K562 (cell line): ENCODE results near the gene HSPA1B. TPM values are rescaled to one million over a fixed set of nuclear protein-coding genes. Genes with fewer than 3 reads are reported as not detected.

Experiments
- ARNT ChIP-seq, 2 experiments: fragments of 450-650 bp; IDR thresholded peaks; 2 replicates each; pipeline ENCODE4 v1.6.1; 2016; ENCODE audit warnings: mild to moderate bottlenecking in 1 of 2
- CREB3 ChIP-seq: fragments of 450-650 bp; conservative IDR thresholded peaks from 2 replicates; pipeline ENCODE4 v1.6.1; 2016; ENCODE audit warnings: missing genetic modification characterization, low read depth, mild to moderate bottlenecking, missing compliant biosample characterization, moderate library complexity
- FOXM1 ChIP-seq, 2 experiments: fragments of 450-650 bp in 1 of 2; sonication (generic) in 1 of 2; formaldehyde crosslinking in 1 of 2; IDR thresholded peaks; 2 replicates each; pipeline versions ENCODE4 v1.6.1 to v1.9.0; 2017 to 2022; ENCODE audit warnings: low read depth in 2 of 2, mild to moderate bottlenecking in 2 of 2, missing genetic modification reagents in 1 of 2, moderate library complexity in 1 of 2
- GABPB1 ChIP-seq: sonication (generic); formaldehyde crosslinking; IDR thresholded peaks from 2 replicates; pipeline ENCODE4 v1.8.0; 2022; ENCODE audit warnings: mild to moderate bottlenecking, missing genetic modification reagents
- KLF6 ChIP-seq: fragments of 250-450 bp; sonication (Bioruptor Pico); IDR thresholded peaks from 2 replicates; pipeline ENCODE4 v1.4.0; 2020; ENCODE audit warnings: mild to moderate bottlenecking, moderate library complexity, borderline replicate concordance
- MEIS2 ChIP-seq: fragments of 450-650 bp; IDR thresholded peaks from 2 replicates; pipeline ENCODE4 v1.6.1; 2014; ENCODE audit warnings: mild to moderate bottlenecking; ENCODE audit not compliant: partially characterized antibody
- NCOR1 ChIP-seq: fragments of 450-650 bp; IDR thresholded peaks from 2 replicates; pipeline ENCODE4 v1.6.1; 2016; ENCODE audit warnings: mild to moderate bottlenecking, moderate library complexity
- NFYB ChIP-seq: IDR thresholded peaks from 2 replicates; pipeline ENCODE4 v1.6.1; 2011; ENCODE audit warnings: mild to moderate bottlenecking, moderate library complexity; ENCODE audit not compliant: insufficient read length; ENCODE audit errors: extremely low read depth
- NR2C1 ChIP-seq, 2 experiments: fragments of 450-650 bp; IDR thresholded peaks; 2 replicates each; pipeline ENCODE4 v1.6.1; 2017; ENCODE audit warnings: mild to moderate bottlenecking in 2 of 2, antibody characterized with exemption in 1 of 2, inconsistent platforms in 1 of 2, missing compliant biosample characterization in 1 of 2, missing genetic modification characterization in 1 of 2
- PRDM10 ChIP-seq: fragments of 450-650 bp; IDR thresholded peaks from 2 replicates; pipeline ENCODE4 v1.6.1; 2018; ENCODE audit not compliant: partially characterized antibody
- ZNF655 ChIP-seq: fragments of 250-450 bp; sonication (Bioruptor Pico); IDR thresholded peaks from 2 replicates; pipeline ENCODE4 v1.5.0; 2021
- ZNF77 ChIP-seq: fragments of 250-450 bp; sonication (Bioruptor Pico); IDR thresholded peaks from 2 replicates; pipeline ENCODE4 v1.5.0; 2020
- polyA plus RNA-seq, 8 experiments: library from polyadenylated mRNA; depleted of rRNA in 4 of 8; stranded (reverse) in 5 of 8; unstranded in 3 of 8; fragments of >200 nt; fragmentation: Nextera tagmentation in 2 of 8; fragmentation: Illumina TruSeq in 1 of 8; extraction: Ambion mirVana in 2 of 8; extraction: Trizol in 1 of 8; gene quantifications; 2 replicates each; pipeline versions ENCODE4 v1.2.1 to v1.2.3, GENCODE V29; 2011 to 2014; ENCODE audit warnings: inconsistent platforms in 1 of 8, missing spikeins in 1 of 8
- total RNA-seq, 7 experiments: library from RNA; depleted of rRNA in 6 of 7; stranded (reverse); fragments of >200 nt in 6 of 7; fragmentation: Illumina TruSeq in 2 of 7; extraction: Trizol in 2 of 7; gene quantifications; 2 replicates each; pipeline versions ENCODE4 v1.2.1 to v1.2.3, GENCODE V29; 2011 to 2021; ENCODE audit warnings: low replicate concordance in 1 of 7
- TF ChIP-seq, protein P1 (sequence below): fragments of 450-650 bp; formaldehyde crosslinking; IDR thresholded peaks from 2 replicates; pipeline ENCODE4 v1.4.0; 2020; ENCODE audit warnings: mild to moderate bottlenecking, moderate library complexity
- TF ChIP-seq, protein P2 (sequence below): sonication (generic); formaldehyde crosslinking; IDR thresholded peaks from 2 replicates; pipeline ENCODE4 v1.9.0; 2022; ENCODE audit warnings: mild to moderate bottlenecking, missing genetic modification reagents

The HSPA1B gene
- total and polyA plus RNA-seq, 9 of the 15 experiments (the other 6 are each of a cell fraction or from before 2014, with no cell fraction given), result 0.27 to 227 (median 51.2) TPM

- no peak for TF ChIP-seq CREB3
- TF ChIP-seq FOXM1 (IDR thresholded peaks at IDR 0.05; ENCODE audit: low read depth), result no peak
- TF ChIP-seq FOXM1 (CRISPR knock-in tag; IDR thresholded peaks at IDR 0.05; ENCODE audit: low read depth), result peak; percentile 93; the same call in 1 of the 2 replicates
- TF ChIP-seq, protein P1, sequence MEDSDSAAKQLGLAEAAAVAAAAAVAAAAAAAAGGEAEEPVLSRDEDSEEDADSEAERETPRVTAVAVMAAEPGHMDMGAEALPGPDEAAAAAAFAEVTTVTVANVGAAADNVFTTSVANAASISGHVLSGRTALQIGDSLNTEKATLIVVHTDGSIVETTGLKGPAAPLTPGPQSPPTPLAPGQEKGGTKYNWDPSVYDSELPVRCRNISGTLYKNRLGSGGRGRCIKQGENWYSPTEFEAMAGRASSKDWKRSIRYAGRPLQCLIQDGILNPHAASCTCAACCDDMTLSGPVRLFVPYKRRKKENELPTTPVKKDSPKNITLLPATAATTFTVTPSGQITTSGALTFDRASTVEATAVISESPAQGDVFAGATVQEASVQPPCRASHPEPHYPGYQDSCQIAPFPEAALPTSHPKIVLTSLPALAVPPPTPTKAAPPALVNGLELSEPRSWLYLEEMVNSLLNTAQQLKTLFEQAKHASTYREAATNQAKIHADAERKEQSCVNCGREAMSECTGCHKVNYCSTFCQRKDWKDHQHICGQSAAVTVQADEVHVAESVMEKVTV (CRISPR knock-in tag), result peak; percentile 15; the same call in 1 of the 2 replicates
- TF ChIP-seq, protein P2, sequence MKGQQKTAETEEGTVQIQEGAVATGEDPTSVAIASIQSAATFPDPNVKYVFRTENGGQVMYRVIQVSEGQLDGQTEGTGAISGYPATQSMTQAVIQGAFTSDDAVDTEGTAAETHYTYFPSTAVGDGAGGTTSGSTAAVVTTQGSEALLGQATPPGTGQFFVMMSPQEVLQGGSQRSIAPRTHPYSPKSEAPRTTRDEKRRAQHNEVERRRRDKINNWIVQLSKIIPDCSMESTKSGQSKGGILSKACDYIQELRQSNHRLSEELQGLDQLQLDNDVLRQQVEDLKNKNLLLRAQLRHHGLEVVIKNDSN (CRISPR knock-in tag), result peak; percentile 45
- TF ChIP-seq MEIS2, result no peak
- TF ChIP-seq NCOR1, result no peak
- peak; percentile 62; the same call in 1 of the 2 replicates for TF ChIP-seq KLF6 (CRISPR knock-in tag)
- TF ChIP-seq NR2C1 (IDR thresholded peaks at IDR 0.05), result no peak
- TF ChIP-seq NR2C1 (tag; IDR thresholded peaks at IDR 0.05), result no peak
- no peak for TF ChIP-seq ZNF77 (CRISPR knock-in tag)
- TF ChIP-seq ARNT (IDR thresholded peaks at IDR 0.05), result no peak
- TF ChIP-seq GABPB1, result peak; percentile 81
- TF ChIP-seq NFYB, result peak; percentile 82
- TF ChIP-seq ZNF655 (CRISPR knock-in tag), result 0 out of 2 replicates have a peak, but pooled peaks have one; percentile 85
- TF ChIP-seq PRDM10, result no peak
These were observed at the start of gene HSPA1B (continued) for GRCh38 chr6:31827286-31828079.
